ENCODE measurements around the gene CYSRT1.

- TF ChIP-seq RAD21 (IDR thresholded peaks at IDR 0.05; ENCODE audit: low read depth) = no peak
- TF ChIP-seq CEBPB (IDR thresholded peaks at IDR 0.05) = no peak
- no peak for TF ChIP-seq TAF1 (IDR thresholded peaks at IDR 0.05; ENCODE audit: low read depth)
- no peak for TF ChIP-seq YY1 (IDR thresholded peaks at IDR 0.05; ENCODE audit: low read depth)
- no peak for TF ChIP-seq TEAD4 (IDR thresholded peaks at IDR 0.05)
- TF ChIP-seq, protein P1, sequence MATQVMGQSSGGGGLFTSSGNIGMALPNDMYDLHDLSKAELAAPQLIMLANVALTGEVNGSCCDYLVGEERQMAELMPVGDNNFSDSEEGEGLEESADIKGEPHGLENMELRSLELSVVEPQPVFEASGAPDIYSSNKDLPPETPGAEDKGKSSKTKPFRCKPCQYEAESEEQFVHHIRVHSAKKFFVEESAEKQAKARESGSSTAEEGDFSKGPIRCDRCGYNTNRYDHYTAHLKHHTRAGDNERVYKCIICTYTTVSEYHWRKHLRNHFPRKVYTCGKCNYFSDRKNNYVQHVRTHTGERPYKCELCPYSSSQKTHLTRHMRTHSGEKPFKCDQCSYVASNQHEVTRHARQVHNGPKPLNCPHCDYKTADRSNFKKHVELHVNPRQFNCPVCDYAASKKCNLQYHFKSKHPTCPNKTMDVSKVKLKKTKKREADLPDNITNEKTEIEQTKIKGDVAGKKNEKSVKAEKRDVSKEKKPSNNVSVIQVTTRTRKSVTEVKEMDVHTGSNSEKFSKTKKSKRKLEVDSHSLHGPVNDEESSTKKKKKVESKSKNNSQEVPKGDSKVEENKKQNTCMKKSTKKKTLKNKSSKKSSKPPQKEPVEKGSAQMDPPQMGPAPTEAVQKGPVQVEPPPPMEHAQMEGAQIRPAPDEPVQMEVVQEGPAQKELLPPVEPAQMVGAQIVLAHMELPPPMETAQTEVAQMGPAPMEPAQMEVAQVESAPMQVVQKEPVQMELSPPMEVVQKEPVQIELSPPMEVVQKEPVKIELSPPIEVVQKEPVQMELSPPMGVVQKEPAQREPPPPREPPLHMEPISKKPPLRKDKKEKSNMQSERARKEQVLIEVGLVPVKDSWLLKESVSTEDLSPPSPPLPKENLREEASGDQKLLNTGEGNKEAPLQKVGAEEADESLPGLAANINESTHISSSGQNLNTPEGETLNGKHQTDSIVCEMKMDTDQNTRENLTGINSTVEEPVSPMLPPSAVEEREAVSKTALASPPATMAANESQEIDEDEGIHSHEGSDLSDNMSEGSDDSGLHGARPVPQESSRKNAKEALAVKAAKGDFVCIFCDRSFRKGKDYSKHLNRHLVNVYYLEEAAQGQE (IDR thresholded peaks at IDR 0.05; ENCODE audit: low read depth) = no peak
- TF ChIP-seq NFIC (IDR thresholded peaks at IDR 0.05) = no peak
These were observed 39.9 kb upstream of the CYSRT1 start for GRCh38 chr9:137184881-137185660.
